GM15510 (cell line): ENCODE measurements around the gene ECI1.

Source experiments
- POLR2A ChIP-seq: IDR thresholded peaks from 3 replicates; pipeline ENCODE4 v1.6.1; 2011; ENCODE audit warnings: borderline replicate concordance; ENCODE audit not compliant: insufficient read length; ENCODE audit errors: extremely low read depth

Gene ECI1

GRCh38 chr16:2270588-2271470 lies 19.4 kb upstream of the ECI1 start:
- TF ChIP-seq POLR2A = no peak

- TF ChIP-seq POLR2A = no peak
Observed at GRCh38 chr16:2270070-2270462, 18.7 kb upstream of the ECI1 start.

GRCh38 chr16:2267913-2268666 lies 16.7 kb upstream of the ECI1 start, which contains the start of gene RNPS1:
RNPS1 (minus strand) TSS chr16:2268126; CDS start chr16:2264643, 3,483 bp downstream.
- peak; percentile 86 for TF ChIP-seq POLR2A

GRCh38 chr16:2260250-2260649 lies 8.9 kb upstream of the ECI1 start:
- TF ChIP-seq POLR2A = no peak

- no peak for TF ChIP-seq POLR2A
Observed at GRCh38 chr16:2257726-2258125, 6.3 kb upstream of the ECI1 start.

GRCh38 chr16:2256531-2257140 lies 5.2 kb upstream of the ECI1 start:
- no peak for TF ChIP-seq POLR2A

- no peak for TF ChIP-seq POLR2A
Observed at GRCh38 chr16:2253293-2253692, 1.9 kb upstream of the ECI1 start.

- no peak for TF ChIP-seq POLR2A
Observed at GRCh38 chr16:2252806-2253148, 1.4 kb upstream of the ECI1 start.

- TF ChIP-seq POLR2A = no peak
Observed at GRCh38 chr16:2250652-2251295, 613 bp downstream of the ECI1 start.

GRCh38 chr16:2246301-2246885 lies 5.0 kb downstream of the ECI1 start:
- no peak for TF ChIP-seq POLR2A

GRCh38 chr16:2244926-2245795 lies 6.2 kb downstream of the ECI1 start:
- no peak for TF ChIP-seq POLR2A

GRCh38 chr16:2244301-2244700 lies 7.1 kb downstream of the ECI1 start:
- TF ChIP-seq POLR2A = no peak

GRCh38 chr16:2243781-2244180 lies 7.6 kb downstream of the ECI1 start:
- no peak for TF ChIP-seq POLR2A
